ENCODE measurements around the gene WDR70.
"Not testable (repeated sequence)": the region's sequence is repeated elsewhere in the genome, so short reads cannot be mapped to it uniquely, and the experiment has no call there.

Gene WDR70

DNA sequence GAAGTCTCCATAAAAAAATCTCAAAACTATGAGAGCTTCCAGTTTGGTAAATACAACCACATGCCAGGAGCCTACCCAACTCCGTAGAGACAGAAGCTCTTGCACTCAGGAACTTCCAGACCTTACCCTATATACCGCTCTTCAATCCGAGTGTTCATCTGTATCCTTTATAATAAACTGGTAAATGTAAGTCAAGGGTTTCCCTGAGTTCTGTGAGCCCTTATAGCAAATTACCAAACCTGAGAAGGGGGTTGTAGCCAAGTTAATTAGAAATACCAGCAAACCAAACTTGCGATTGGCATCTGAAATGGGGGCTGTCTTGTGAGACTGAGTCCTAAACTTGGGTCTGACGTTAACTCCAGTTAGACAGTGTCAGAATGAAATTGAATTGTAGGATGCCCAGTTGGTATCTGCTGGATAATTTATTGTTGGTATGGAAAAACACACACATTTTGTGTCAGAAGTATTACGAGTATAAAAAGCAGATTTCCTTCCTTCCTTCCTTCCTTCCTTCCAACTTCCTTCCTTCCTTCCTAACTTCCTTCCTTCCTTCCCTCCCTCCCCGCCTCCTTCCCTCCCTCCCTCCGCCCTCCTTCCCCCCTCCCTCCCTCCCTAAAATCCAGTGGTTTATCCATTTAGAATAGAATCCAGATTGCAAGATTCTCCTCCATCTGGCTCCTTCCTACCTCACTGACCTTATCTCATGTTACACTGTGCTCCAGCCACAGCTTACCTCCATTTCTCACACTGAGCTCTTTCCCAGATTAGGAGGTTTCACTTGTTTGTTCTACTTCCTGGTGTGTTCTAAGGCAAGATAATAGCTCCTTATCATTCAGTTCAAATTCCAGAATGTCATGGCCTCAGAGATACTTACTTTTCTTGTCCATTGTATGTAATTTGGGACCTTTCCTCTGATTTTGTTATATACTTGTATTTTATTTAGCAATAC lies 196.7 kb downstream of the WDR70 start:
- no peak for DNase-seq

DNA sequence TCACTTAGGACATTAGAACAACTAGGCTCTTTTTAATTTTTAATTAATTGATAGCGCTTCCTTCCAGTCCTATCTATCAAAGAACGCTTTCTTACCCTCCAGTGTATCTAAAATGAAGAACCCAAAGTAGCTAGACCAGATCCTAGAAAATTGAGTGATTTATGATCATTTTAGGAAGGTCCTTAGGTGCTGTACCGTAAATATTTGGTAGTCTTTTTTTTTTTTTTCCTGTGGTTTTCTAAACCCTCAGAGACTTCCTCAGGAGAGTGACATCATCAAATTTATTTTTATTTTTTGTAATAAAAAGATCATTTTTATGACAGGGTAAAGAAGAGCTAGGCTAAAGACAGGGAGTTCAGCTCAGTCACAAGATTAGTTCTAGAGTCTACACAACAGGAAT lies 197.4 kb downstream of the WDR70 start:
- DNase-seq: no peak

- DNase-seq: no peak
Measured at GRCh38 chr5:37578176-37578575, 199.1 kb downstream of the WDR70 start.

DNA sequence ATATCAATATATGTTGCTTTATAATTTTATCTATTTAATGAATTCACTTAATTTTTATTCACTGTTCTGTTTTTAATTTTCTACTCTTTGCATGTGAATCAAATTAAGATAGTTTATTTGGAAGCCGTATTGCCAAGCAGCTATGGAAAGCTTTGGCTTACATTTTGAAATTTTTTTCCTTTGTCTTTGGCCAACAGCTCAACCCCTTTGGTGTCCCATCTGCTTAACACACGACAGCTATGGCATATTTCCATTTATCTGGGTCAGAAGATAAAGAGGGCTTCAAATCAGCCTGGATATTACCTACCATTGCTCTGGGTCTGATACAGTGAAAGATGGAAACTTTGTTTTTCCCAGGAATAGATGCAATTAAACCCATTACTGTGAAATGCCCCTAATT lies 201.0 kb downstream of the WDR70 start:
- DNase-seq: no peak

- no peak for DNase-seq
Measured at GRCh38 chr5:37582202-37582601, 203.1 kb downstream of the WDR70 start.

GRCh38 chr5:37593292-37593691 lies 214.2 kb downstream of the WDR70 start:
- not testable (repeated sequence) for DNase-seq

DNA sequence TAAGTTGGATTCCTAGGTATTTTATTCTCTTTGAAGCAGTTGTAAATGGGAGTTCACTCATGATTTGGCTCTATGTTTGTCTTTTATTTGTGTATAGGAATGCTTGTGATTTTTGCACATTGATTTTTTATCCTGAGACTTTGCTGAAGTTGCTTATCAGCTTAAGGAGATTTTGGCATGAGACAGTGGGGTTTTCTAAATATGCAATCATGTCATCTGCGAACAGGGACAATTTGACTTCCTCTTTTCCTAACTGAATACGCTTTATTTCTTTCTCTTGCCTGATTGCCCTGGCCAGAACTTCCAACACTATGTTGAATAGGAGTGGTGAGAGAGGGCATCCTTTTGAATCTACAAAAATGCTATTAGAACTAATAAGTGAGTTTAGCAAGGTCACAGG lies 215.7 kb downstream of the WDR70 start:
- DNase-seq: not testable (repeated sequence)

DNA sequence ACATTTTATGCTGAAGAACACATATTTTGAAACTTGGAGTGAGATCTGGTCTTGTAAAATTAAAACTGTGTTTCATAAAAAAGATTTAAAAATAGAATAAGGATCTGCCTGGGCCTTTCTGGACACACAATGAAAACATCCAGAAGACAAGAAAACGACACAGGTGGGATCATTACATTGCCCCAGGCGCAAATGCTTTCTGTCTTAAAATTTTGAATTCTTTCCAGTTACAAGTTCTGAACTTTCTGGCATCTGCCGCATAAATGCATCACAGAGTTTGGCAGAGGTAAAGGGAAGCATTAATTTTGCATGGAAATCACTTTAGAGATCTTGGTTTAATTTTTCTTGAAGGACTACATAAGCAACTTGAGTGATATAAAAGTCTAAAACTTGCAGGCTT lies 219.6 kb downstream of the WDR70 start:
- no peak for DNase-seq

DNA sequence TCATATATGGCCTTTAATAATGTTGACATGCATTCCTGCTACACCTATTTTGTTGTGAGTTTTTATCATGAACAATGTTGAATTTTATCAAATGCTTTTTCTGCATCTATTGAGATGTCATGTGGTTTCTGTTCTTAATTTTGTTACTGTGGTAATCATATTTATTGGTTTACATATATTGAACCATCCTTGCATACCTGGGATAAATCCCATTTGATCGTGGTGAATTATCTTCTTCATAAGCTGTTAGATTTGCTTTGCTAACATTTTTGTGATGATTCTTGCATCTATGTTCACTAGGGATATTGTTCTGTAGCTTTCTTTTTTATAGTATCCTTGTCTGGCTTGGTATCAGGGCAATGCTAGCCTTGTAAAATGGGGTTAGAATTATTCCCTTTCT lies 222.0 kb downstream of the WDR70 start:
- DNase-seq: no peak

DNA sequence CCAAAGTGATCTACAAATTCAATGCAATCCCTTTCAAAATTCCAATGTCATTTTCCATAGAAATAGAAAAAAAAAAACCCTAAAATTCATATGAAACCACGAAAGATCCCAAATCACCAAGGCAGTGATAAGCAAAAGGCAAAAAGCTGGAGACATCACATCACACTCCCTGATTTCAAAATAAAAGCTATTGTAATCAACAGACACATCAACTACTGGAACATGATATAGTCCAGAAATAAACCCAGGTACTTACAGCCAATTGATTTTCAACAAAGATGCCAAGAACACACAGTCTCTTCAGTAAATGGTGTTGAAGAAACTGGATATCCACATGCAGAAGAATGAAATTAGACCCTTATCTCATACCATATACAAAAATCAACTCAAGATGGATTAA lies 224.0 kb downstream of the WDR70 start:
- no peak for DNase-seq

DNA sequence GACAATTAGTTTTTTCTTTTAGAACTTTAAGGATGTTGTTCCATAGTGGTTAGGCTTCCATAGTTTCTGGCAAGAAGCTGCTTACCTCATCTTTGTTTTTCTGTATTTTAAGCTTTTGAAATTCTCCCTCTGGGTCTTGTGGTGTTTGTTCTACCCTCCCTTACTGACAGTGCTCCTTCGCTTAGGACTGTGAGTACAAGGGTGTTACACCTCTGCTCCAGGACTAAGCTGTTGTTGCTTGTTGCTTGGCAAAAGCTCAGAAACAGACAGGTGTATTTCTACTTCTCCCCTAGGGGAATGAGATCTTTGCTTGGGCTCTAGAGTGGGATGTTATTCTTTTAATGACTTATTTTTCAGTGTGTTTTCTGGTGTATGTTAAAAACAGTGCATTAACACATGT lies 225.2 kb downstream of the WDR70 start:
- no peak for DNase-seq

- DNase-seq: no peak
Measured at GRCh38 chr5:37606148-37606547, 227.0 kb downstream of the WDR70 start.

GRCh38 chr5:37606632-37607248 lies 227.6 kb downstream of the WDR70 start:
- DNase-seq: no peak

GRCh38 chr5:37615184-37615583 lies 236.1 kb downstream of the WDR70 start:
- DNase-seq: no peak

GRCh38 chr5:37619353-37619752 lies 240.2 kb downstream of the WDR70 start:
- no peak for DNase-seq

GRCh38 chr5:37622354-37622753 lies 243.2 kb downstream of the WDR70 start:
- not testable (repeated sequence) for DNase-seq

DNA sequence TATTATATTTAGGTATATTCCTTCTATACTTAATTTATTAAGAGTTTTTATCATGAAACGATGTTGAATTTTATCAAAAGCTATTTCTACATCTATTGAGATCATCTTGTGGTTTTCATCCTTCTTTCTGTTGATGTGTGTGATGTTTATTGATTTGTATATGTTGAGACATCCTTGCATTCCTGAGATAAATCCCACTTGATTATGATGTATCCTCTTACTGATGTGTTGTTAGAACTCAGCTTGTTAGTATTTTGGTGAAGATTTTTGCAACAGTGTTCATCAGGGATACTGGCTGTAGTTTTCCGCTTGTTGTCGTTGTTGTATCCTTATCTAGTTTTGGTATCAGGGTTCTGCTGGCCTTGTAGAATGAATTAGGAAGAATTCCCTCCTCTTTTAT lies 247.1 kb downstream of the WDR70 start:
- DNase-seq: no peak

DNA sequence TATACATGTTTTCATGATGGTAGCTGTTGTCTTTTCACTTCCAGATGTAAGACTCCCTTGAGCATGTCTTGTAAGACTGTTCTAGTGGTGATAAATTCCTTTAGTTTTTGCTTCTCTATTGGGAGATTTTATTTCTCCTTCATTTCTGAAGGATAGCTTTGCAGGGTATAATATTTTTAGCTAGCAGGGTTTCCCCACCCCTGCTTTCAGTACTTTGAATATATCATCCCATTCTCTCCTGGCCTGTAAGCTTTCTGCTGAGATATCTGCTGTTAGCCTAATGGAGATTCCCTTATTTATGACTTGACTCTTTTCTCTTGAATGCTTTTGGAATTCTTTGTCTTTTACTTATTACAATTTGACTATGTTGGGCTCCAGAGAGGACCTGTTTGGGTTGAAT lies 249.8 kb downstream of the WDR70 start:
- DNase-seq: no peak

DNA sequence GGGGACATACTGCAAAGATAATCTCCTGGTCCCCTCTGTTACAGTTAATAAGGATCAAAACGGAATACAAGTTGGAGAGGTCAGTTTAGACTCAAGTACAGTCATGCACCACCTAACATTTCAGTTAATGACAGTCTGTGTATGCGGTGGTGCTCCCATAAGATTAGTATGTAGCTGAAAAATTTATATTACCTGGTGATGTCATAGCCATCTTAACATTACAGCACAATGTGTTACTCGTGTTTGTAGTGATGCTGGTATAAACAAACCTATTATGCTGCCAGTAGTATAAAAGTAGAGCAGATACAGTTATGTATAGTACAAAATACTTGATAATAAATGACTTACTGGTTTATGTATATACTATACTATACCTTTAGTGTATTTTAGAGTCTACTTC lies 252.8 kb downstream of the WDR70 start:
- no peak for DNase-seq

DNA sequence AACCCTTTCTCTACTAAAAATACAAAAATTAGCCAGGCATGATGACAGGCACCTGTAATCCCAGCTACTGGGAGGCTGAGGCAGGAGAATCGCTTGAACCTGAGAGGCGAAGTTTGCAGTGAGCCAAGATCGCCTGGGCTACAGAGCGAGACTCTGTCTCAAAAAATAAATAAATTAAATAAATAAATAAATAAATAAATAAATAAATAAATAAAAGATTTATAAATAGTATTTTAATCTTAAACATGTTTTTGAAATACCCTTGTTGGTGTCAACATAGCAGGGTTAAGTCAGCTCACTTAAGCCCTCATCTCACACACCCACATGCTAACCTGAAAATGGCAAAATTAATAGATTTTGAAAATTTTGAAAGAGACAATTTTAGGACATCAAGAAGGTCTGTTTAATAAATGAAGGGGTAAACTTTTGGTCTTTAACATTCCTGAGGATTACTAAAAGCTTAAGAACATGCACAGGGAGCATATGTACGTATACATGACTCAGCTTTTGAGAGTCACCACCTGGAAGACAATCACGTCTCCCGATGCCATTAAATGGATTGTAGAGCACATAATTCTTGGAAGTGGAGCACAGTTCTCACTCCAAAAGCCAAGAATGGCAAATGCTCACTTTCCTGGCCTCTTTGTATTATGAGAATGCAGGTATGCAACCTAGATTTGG lies 258.2 kb downstream of the WDR70 start:
- no peak for DNase-seq

DNA sequence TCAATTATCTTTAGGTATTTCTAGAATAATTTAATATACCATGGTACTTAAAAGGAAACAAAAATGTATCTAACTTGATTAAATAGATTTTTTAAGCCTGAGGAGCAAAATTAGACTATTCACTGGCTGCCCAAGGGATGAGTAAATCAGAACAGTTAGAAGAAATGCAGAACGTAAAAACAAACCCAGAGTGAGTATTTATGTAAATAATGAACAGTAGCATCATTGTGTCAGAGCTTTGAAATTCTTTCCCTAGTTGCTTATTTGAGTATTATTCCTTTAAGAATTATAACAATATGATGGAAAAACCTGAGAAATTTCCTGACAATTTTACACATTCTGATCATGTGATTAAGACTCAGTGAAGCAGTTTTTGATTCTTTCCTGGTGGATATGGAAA lies 259.8 kb downstream of the WDR70 start:
- no peak for DNase-seq

- no peak for DNase-seq
Measured at GRCh38 chr5:37640088-37640487, 261.0 kb downstream of the WDR70 start.

GRCh38 chr5:37641933-37642332 lies 262.8 kb downstream of the WDR70 start:
- no peak for DNase-seq

GRCh38 chr5:37645707-37646106 lies 266.6 kb downstream of the WDR70 start:
- DNase-seq: no peak
